Measurements from ENCODE around the gene WFDC5. TPM values are rescaled to one million over a fixed set of nuclear protein-coding genes. Genes with fewer than 3 reads are reported as not detected.
"Not testable (repeated sequence)": the region's sequence is repeated elsewhere in the genome, so short reads cannot be mapped to it uniquely, and the experiment has no call there.

The WFDC5 gene, protein sequence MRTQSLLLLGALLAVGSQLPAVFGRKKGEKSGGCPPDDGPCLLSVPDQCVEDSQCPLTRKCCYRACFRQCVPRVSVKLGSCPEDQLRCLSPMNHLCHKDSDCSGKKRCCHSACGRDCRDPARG
- total RNA-seq (not detected in 2 replicates), polyA plus RNA-seq (not detected in 2 replicates)

DNA sequence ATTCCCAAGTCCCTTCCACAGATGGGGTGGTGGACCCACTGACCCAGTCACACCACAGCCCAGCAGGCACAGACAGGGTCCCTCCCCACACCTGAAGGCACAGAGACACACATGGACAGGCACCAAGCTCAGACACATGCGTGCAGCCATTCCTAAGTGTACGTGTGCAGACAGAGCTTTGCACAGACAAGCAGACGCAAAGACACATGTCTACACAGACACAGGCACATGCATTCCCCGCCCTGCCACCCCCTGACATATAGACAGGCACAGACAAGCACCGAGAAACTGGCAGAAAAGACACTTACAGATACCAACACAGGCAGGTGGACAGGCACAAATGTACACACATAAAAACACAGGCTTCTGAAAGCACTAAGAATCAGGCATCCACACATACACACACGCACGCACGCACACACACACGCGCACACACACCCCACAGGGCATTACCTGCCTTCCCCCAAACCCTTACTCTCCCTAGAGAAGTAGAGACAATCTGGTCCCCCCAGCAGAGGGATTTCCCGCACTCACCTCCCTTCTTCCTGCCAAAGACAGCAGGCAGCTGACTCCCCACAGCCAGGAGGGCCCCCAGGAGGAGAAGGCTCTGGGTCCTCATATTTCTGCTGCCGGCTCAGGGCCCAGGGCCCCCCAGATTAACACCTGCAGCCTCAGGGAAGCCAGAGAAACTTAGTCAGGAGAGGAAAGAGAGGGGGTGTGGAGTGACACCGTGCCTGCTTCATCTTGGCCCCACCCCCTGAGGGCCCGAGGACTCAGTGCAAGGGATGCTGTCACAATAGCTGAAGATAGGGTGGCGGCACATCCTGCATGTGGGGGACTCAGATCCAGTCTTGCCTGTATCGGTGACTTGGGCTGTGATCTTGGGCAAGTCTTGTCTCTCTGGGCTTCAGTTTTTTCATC lies at the start of gene WFDC5:
WFDC5 (minus strand) TSS at position 710 of the 921 bp plus-strand sequence; CDS start at position 619, 91 bp downstream.
- no peaks in the 10 kb centered on the region for H3K36me3 ChIP-seq
- H3K27ac ChIP-seq = no peak within 1 kb of the TSS
- no peaks in the 10 kb centered on the region for H3K4me1 ChIP-seq (ENCODE audit: low read depth)
- TF ChIP-seq, protein P1, sequence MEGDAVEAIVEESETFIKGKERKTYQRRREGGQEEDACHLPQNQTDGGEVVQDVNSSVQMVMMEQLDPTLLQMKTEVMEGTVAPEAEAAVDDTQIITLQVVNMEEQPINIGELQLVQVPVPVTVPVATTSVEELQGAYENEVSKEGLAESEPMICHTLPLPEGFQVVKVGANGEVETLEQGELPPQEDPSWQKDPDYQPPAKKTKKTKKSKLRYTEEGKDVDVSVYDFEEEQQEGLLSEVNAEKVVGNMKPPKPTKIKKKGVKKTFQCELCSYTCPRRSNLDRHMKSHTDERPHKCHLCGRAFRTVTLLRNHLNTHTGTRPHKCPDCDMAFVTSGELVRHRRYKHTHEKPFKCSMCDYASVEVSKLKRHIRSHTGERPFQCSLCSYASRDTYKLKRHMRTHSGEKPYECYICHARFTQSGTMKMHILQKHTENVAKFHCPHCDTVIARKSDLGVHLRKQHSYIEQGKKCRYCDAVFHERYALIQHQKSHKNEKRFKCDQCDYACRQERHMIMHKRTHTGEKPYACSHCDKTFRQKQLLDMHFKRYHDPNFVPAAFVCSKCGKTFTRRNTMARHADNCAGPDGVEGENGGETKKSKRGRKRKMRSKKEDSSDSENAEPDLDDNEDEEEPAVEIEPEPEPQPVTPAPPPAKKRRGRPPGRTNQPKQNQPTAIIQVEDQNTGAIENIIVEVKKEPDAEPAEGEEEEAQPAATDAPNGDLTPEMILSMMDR (IDR thresholded peaks at IDR 0.05; ENCODE audit: low read depth, low read length) = no peak
- no peaks in the 10 kb centered on the region for H3K27me3 ChIP-seq
- no peaks in the 10 kb centered on the region for H3K9me3 ChIP-seq (ENCODE audit: low read depth)
- H3K4me3 ChIP-seq = no peak within 1 kb of the TSS
- no peak for DNase-seq (ENCODE audit: low read depth in 1 of 2, low spot score in 1 of 2)

DNA sequence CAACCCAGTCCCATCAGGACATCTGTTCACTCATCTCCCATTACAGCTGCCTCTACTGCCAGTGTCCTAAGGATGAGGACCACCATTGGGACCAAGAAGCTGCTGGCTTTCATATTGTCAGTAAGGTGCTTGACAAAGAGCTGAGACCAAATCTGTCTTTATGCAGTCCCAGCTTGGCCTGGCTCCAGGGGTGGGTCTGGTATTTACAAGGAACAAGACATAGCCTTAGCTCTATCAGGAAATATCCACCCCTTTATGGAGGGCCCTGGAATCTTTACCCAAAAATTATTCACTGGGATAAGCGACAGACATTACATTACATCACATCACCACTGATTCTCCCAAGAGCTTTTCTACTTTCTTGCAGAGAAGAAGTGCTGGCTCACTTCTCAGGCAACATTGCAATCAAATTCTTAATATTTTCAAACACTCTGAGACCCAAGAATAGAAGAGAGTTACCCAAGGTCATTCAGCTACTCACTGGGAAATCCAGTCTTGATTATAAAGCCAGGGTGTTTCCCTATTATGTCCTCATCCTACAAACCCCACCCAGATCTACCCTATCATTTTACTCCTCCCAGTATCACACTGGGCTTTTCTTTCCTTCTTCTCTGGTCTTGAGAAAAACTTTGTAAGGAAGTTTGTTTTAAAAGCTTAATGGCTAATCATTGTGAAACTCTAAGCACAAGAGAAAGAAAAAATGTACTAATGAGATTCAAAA lies 48.3 kb upstream of the WFDC5 start:
- Histone ChIP-seq H3K4me1 (ENCODE audit: low read depth) (no peaks in the 10 kb centered on the region), H3K9me3 (ENCODE audit: low read depth) (no peaks in the 10 kb centered on the region), H3K4me3 (no peak overlapping the region), H3K36me3 (no peaks in the 10 kb centered on the region), H3K27me3 (no peaks in the 10 kb centered on the region), H3K27ac (no peak overlapping the region)
- TF ChIP-seq, protein P1 (IDR thresholded peaks at IDR 0.05; ENCODE audit: low read depth, low read length) = no peak
- DNase-seq (ENCODE audit: low read depth in 1 of 2, low spot score in 1 of 2) = no peak

DNA sequence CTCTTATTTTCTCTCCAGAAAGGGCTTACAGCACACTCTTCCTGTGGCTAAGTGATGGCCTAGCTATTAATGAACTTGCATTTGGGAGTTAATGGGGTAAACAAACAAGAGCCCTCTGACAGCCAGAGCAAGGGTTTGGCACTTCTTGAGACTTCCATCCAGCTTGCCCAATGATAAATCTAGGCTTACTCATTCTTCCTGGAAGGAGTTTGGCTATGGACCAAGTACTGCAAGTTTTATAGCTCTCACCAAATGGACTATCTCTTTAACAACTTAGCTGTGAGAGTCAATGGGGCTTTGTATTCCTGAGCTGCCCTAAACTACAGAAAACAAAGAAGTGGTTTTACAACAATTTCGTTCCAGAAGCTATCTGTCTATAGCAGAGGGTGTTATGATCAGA lies 43.0 kb upstream of the WFDC5 start:
- no peak overlapping the region for H3K27ac ChIP-seq
- H3K9me3 ChIP-seq (ENCODE audit: low read depth) = no peaks in the 10 kb centered on the region
- H3K36me3 ChIP-seq = no peaks in the 10 kb centered on the region
- H3K4me1 ChIP-seq (ENCODE audit: low read depth) = no peaks in the 10 kb centered on the region
- TF ChIP-seq, protein P1 (IDR thresholded peaks at IDR 0.05; ENCODE audit: low read depth, low read length) = no peak
- no peak overlapping the region for H3K4me3 ChIP-seq
- H3K27me3 ChIP-seq = no peaks in the 10 kb centered on the region
- peak in 1 of 2 donors; percentile 96 for DNase-seq (ENCODE audit: low read depth in 1 of 2, low spot score in 1 of 2)

DNA sequence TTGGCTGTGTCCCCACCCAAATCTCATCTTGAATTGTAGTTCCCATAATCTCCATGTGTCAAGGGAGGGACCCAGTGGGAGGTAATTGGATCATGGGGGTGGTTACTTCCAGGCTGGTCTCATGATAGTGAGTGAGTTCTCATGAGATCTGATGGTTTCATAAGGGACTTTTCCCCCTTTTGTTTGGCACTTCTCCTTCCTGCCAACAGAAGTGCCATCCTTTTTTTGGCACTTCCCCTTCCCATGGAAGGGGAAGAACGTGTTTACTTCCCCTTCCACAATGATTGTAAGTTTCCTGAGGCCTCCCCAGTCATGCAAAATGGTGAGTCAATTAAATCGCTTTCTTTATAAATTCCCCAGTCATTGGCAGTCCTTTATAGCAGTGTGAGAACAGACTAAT lies 41.7 kb upstream of the WFDC5 start:
- H3K36me3 ChIP-seq = no peaks in the 10 kb centered on the region
- H3K4me1 ChIP-seq (ENCODE audit: low read depth) = no peaks in the 10 kb centered on the region
- DNase-seq (ENCODE audit: low read depth in 1 of 2, low spot score in 1 of 2) = no peak
- TF ChIP-seq, protein P1 (IDR thresholded peaks at IDR 0.05; ENCODE audit: low read depth, low read length) = no peak
- H3K9me3 ChIP-seq (ENCODE audit: low read depth) = no peaks in the 10 kb centered on the region
- no peak overlapping the region for H3K4me3 ChIP-seq
- H3K27me3 ChIP-seq = no peaks in the 10 kb centered on the region
- no peak overlapping the region for H3K27ac ChIP-seq

DNA sequence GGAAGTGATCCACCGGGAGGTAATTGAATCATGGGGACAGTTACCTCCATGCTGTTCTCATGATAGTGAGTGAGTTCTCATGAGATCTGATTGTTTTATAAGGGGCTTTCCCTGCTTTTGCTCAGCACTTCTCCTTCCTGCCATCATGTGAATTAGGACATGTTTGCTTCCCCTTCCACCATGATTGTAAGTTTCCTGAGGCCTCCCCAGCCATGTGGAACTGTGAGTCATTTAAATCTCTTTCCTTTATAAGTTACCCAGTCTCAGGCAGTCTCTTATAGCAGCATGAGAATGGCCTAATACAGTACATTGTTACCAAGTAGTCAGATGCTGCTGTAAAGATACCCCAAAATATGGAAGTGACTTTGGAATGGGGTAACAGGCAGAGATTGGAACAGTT lies 39.8 kb upstream of the WFDC5 start:
- H3K27me3 ChIP-seq; H3K36me3 ChIP-seq; H3K9me3 ChIP-seq (ENCODE audit: low read depth); H3K4me3 ChIP-seq; H3K4me1 ChIP-seq (ENCODE audit: low read depth); H3K27ac ChIP-seq; DNase-seq (ENCODE audit: low read depth in 1 of 2, low spot score in 1 of 2): not testable (repeated sequence)

All from cardiac muscle cell (in vitro differentiated cells and primary cell).